Loucy (cell line): Measurements from ENCODE around the gene HSP90AB1.

ENCODE experiments used
- H2AFZ ChIP-seq: fragments of 200-600 bp; sonication (generic); 2 replicates; pipeline ENCODE4 v1.6.0; 2016; ENCODE audit warnings: antibody characterized with exemption, mild to moderate bottlenecking, low read length, moderate library complexity
- H3F3A ChIP-seq: fragments of 200-600 bp; 2 replicates; pipeline ENCODE4 v1.6.0; 2016; ENCODE audit warnings: antibody characterized with exemption, low read depth, mild to moderate bottlenecking
- H3K27me3 ChIP-seq: fragments of 200-600 bp; sonication (generic); 2 replicates; pipeline ENCODE4 v1.6.1; 2014; ENCODE audit warnings: low read length, mild to moderate bottlenecking; ENCODE audit not compliant: insufficient read depth, poor library complexity, severe bottlenecking
- H3K36me3 ChIP-seq: fragments of 200-600 bp; sonication (generic); 2 replicates; pipeline ENCODE4 v1.6.1; 2016; ENCODE audit warnings: low read length; ENCODE audit not compliant: insufficient read depth
- H3K4me1 ChIP-seq: fragments of 200-600 bp; sonication (generic); 2 replicates; pipeline ENCODE4 v1.5.1; 2014; ENCODE audit warnings: low read length, mild to moderate bottlenecking; ENCODE audit not compliant: insufficient read depth, poor library complexity, severe bottlenecking
- H3K4me2 ChIP-seq: fragments of 200-600 bp; sonication (generic); 2 replicates; pipeline ENCODE4 v1.6.0; 2014; ENCODE audit warnings: antibody characterized with exemption, low read length, low read depth, mild to moderate bottlenecking; ENCODE audit not compliant: poor library complexity, severe bottlenecking
- H3K4me3 ChIP-seq: fragments of 200-600 bp; sonication (generic); 2 replicates; pipeline ENCODE4 v1.5.1; 2014; ENCODE audit warnings: low read length, mild to moderate bottlenecking, mixed read lengths; ENCODE audit not compliant: poor library complexity, severe bottlenecking
- H3K79me2 ChIP-seq: fragments of 200-600 bp; sonication (generic); 2 replicates; pipeline ENCODE4 v1.6.1; 2014; ENCODE audit warnings: low read length; ENCODE audit not compliant: insufficient read depth
- H3K9ac ChIP-seq: fragments of 200-600 bp; sonication (generic); 2 replicates; pipeline ENCODE4 v1.6.0; 2014; ENCODE audit warnings: mild to moderate bottlenecking, low read depth, low read length, moderate library complexity; ENCODE audit not compliant: poor library complexity, severe bottlenecking
- H3K9me2 ChIP-seq: fragments of 200-600 bp; sonication (generic); replicated peaks from 2 replicates; pipeline ENCODE4 v1.6.1; 2016; ENCODE audit warnings: low read depth, low read length, mixed read lengths
- H3K9me3 ChIP-seq: fragments of 200-600 bp; sonication (generic); 2 replicates; pipeline ENCODE4 v1.6.1; 2014; ENCODE audit warnings: mild to moderate bottlenecking, antibody characterized with exemption, low read length, low read depth; ENCODE audit not compliant: insufficient read depth
- H4K20me1 ChIP-seq: fragments of 200-600 bp; sonication (generic); 2 replicates; pipeline ENCODE4 v1.6.0; 2014; ENCODE audit warnings: antibody characterized with exemption, low read length, mild to moderate bottlenecking; ENCODE audit not compliant: insufficient read depth, poor library complexity, severe bottlenecking
- EZH2phosphoT487 ChIP-seq: fragments of 200-600 bp; IDR thresholded peaks from 2 replicates; pipeline ENCODE4 v1.6.1; 2018; ENCODE audit warnings: antibody characterized with exemption, mild to moderate bottlenecking, moderate library complexity, borderline replicate concordance
- TF ChIP-seq, protein P1 (sequence below): fragments of 200-600 bp; sonication (generic); conservative IDR thresholded peaks from 2 replicates; pipeline ENCODE4 v1.5.1; 2014; ENCODE audit warnings: mild to moderate bottlenecking, antibody characterized with exemption, low read length

Gene HSP90AB1

DNA sequence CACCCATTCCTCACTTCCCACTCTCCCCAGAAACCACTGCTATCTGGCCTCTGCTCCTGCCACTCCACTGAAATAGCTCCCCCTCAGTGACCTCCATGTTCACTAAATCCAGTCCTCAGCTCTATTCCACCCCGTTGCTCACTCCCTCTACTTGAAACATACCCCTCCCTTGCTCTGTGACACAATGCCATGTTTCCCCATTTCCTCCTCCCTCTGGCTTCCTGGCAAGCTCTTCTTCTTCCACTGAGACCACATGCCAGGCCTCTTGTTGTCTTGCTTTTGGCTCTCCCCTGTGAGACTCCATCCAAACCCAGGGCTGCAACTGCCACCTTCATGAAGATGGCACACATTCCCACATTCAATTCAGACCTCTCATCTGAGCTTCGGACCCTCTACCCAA lies 37.2 kb downstream of the HSP90AB1 start:
- Histone ChIP-seq H3K36me3 (no peaks in the 10 kb centered on the region), H3K4me3 (no peak overlapping the region), H3K4me2 (no peak overlapping the region), H3K9ac (no peak overlapping the region), H3K4me1 (no peaks in the 10 kb centered on the region), H3K79me2 (no peaks in the 10 kb centered on the region), H3K27me3 (no peaks in the 10 kb centered on the region), H3K9me2 (no peaks in the 10 kb centered on the region), H3K9me3 (no peaks in the 10 kb centered on the region), H4K20me1 (no peaks in the 10 kb centered on the region), H2AFZ (no peak overlapping the region), H3F3A (no peaks in the 10 kb centered on the region)
- TF ChIP-seq, protein P1, sequence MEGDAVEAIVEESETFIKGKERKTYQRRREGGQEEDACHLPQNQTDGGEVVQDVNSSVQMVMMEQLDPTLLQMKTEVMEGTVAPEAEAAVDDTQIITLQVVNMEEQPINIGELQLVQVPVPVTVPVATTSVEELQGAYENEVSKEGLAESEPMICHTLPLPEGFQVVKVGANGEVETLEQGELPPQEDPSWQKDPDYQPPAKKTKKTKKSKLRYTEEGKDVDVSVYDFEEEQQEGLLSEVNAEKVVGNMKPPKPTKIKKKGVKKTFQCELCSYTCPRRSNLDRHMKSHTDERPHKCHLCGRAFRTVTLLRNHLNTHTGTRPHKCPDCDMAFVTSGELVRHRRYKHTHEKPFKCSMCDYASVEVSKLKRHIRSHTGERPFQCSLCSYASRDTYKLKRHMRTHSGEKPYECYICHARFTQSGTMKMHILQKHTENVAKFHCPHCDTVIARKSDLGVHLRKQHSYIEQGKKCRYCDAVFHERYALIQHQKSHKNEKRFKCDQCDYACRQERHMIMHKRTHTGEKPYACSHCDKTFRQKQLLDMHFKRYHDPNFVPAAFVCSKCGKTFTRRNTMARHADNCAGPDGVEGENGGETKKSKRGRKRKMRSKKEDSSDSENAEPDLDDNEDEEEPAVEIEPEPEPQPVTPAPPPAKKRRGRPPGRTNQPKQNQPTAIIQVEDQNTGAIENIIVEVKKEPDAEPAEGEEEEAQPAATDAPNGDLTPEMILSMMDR = no peak
- TF ChIP-seq EZH2phosphoT487 = no peak

DNA sequence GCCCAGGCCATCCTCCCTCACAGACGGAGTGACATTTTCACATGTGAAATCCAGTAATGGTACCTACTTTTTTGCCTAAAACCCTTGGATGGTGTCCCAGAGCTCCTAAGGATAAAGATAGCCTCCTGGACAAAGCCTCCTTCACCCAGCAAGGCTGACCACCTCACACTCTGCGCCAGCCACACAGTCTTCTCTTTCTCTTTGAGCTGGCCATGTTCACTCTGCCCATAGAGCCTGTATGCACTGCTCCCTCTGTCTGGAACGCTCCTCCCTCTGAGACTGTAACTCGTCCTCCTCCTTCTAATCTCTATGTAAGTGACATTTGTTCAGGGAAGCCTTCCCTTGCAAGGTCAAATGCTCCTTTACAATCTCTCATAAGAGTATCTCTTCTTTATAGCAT lies 38.0 kb downstream of the HSP90AB1 start:
- Histone ChIP-seq H3K36me3 (no peaks in the 10 kb centered on the region), H3K27me3 (no peaks in the 10 kb centered on the region), H3K4me2 (no peak overlapping the region), H3K9ac (no peak overlapping the region), H3F3A (no peaks in the 10 kb centered on the region), H3K4me3 (no peak overlapping the region), H4K20me1 (no peaks in the 10 kb centered on the region), H3K9me3 (no peaks in the 10 kb centered on the region), H3K79me2 (no peaks in the 10 kb centered on the region), H3K4me1 (no peaks in the 10 kb centered on the region), H2AFZ (no peak overlapping the region), H3K9me2 (no peaks in the 10 kb centered on the region)
- no peak for TF ChIP-seq EZH2phosphoT487
- TF ChIP-seq, protein P1 = no peak

DNA sequence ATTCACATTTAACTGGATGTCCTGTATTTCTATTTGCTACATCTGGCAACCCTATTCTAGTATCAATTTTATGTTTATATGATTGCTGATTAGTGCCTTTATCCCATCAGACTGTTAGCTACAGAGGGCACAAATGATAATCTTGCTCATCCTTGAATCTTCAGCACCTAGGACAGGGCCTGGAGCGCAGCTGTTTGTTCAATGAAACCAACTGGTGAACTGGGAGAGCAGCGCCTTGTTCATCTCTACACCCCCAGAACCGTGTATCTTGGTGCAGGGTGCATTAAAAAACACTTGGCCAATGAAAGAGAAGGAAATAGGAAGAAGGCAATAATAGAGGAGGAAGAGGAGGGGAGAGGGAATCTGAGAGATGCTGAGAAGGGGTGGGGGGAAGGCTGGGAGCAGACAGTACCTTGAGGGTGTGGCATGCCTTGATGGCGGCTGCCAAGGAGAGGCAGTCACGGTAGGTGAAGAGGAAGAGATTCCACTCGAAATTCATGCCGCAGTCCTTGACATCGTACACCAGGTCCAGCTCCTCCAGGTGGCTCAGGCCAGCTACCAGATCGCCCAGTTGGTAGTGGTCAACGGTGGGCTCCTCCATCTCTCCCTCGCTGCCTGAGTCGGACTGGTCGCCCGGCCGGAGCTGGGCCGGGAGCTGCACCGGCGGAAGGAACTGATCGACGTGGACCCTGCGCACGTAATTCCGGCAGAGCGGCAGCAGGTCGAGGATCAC lies 38.8 kb downstream of the HSP90AB1 start:
- no peaks in the 10 kb centered on the region for H3K9me2 ChIP-seq
- H3K27me3 ChIP-seq = no peaks in the 10 kb centered on the region
- no peak for TF ChIP-seq EZH2phosphoT487
- TF ChIP-seq, protein P1 = no peak
- no peak overlapping the region for H2AFZ ChIP-seq
- H3K4me2 ChIP-seq = no peak overlapping the region
- no peak overlapping the region for H3K4me3 ChIP-seq
- no peaks in the 10 kb centered on the region for H3K4me1 ChIP-seq
- no peaks in the 10 kb centered on the region for H3K9me3 ChIP-seq
- H3K36me3 ChIP-seq = no peaks in the 10 kb centered on the region
- H3K9ac ChIP-seq = no peak overlapping the region
- no peaks in the 10 kb centered on the region for H3K79me2 ChIP-seq
- no peaks in the 10 kb centered on the region for H4K20me1 ChIP-seq
- no peaks in the 10 kb centered on the region for H3F3A ChIP-seq
